HepG2 (cell line): ENCODE data around the gene MLX. TPM values are rescaled to one million over a fixed set of nuclear protein-coding genes. Genes with fewer than 3 reads are reported as not detected.

Source experiments
- ATF1 ChIP-seq: IDR thresholded peaks from 2 replicates; pipeline ENCODE4 v1.6.1; 2016; ENCODE audit warnings: mild to moderate bottlenecking, control low read depth
- FOXP4 ChIP-seq: sonication (generic); formaldehyde crosslinking; IDR thresholded peaks from 2 replicates; pipeline ENCODE4 v1.4.0; 2020; ENCODE audit warnings: missing genetic modification reagents
- KDM3A ChIP-seq: IDR thresholded peaks from 2 replicates; pipeline ENCODE4 v1.6.1; 2018; ENCODE audit warnings: low read depth, missing compliant biosample characterization
- KDM4B ChIP-seq: sonication (generic); formaldehyde crosslinking; IDR thresholded peaks from 2 replicates; pipeline ENCODE4 v1.4.0; 2020; ENCODE audit warnings: missing genetic modification reagents
- MED1 ChIP-seq: sonication (generic); formaldehyde crosslinking; IDR thresholded peaks from 2 replicates; pipeline ENCODE4 v1.4.0; 2020; ENCODE audit warnings: missing genetic modification reagents
- MEIS2 ChIP-seq: sonication (generic); formaldehyde crosslinking; IDR thresholded peaks from 2 replicates; pipeline ENCODE4 v1.9.0; 2021; ENCODE audit warnings: mild to moderate bottlenecking, missing genetic modification reagents
- RAD21 ChIP-seq: fragments of 450-650 bp; formaldehyde crosslinking; IDR thresholded peaks from 2 replicates; pipeline ENCODE4 v1.5.0; 2020; ENCODE audit warnings: mild to moderate bottlenecking
- SAP130 ChIP-seq: IDR thresholded peaks from 2 replicates; pipeline ENCODE4 v1.6.1; 2016; ENCODE audit warnings: low read depth
- SP2 ChIP-seq: sonication (generic); formaldehyde crosslinking; IDR thresholded peaks from 2 replicates; pipeline ENCODE4 v1.5.1; 2020; ENCODE audit warnings: mild to moderate bottlenecking, missing genetic modification reagents
- TEAD3 ChIP-seq: optimal IDR thresholded peaks from 2 replicates; pipeline ENCODE3; 2016; ENCODE audit warnings: borderline replicate concordance
- ZBTB39 ChIP-seq: sonication (generic); formaldehyde crosslinking; IDR thresholded peaks from 2 replicates; pipeline ENCODE4 v1.5.0; 2020; ENCODE audit warnings: missing genetic modification reagents
- ZNF143 ChIP-seq: sonication (generic); formaldehyde crosslinking; IDR thresholded peaks from 2 replicates; pipeline ENCODE4 v1.4.0; 2020; ENCODE audit warnings: missing genetic modification reagents
- ZNF275 ChIP-seq: sonication (generic); formaldehyde crosslinking; IDR thresholded peaks from 2 replicates; pipeline ENCODE4 v1.8.0; 2022; ENCODE audit warnings: missing genetic modification reagents, mild to moderate bottlenecking, inconsistent platforms, borderline replicate concordance
- ZSCAN9 ChIP-seq: IDR thresholded peaks from 2 replicates; pipeline ENCODE4 v1.6.1; 2016; ENCODE audit warnings: borderline replicate concordance
- polyA plus RNA-seq, 8 experiments: library from polyadenylated mRNA; depleted of rRNA in 3 of 8; stranded (reverse) in 7 of 8; unstranded in 1 of 8; fragments of >200 nt; fragmentation: Illumina TruSeq in 4 of 8; extraction: Trizol in 4 of 8; gene quantifications; 2 replicates each; pipeline versions ENCODE4 v1.2.1 to v1.2.3, GENCODE V29; 2011 to 2016; ENCODE audit warnings: low read depth in 4 of 8, missing spikeins in 1 of 8, mixed read lengths in 1 of 8; ENCODE audit not compliant: insufficient read depth in 1 of 8
- total RNA-seq, 5 experiments: library from RNA; depleted of rRNA; stranded (reverse); fragments of >200 nt; fragmentation: Illumina TruSeq; extraction: Trizol; gene quantifications; 2 replicates each; pipeline ENCODE4 v1.2.3, GENCODE V29; 2016; ENCODE audit warnings: low read depth in 1 of 5
- TF ChIP-seq, protein P1 (sequence below): sonication (generic); formaldehyde crosslinking; IDR thresholded peaks from 2 replicates; pipeline ENCODE4 v1.4.0; 2020; ENCODE audit warnings: missing genetic modification reagents, borderline replicate concordance
- TF ChIP-seq, protein P2 (sequence below): sonication (generic); formaldehyde crosslinking; IDR thresholded peaks from 2 replicates; pipeline ENCODE4 v1.9.0; 2021; ENCODE audit warnings: mild to moderate bottlenecking, missing genetic modification reagents

Gene MLX
- total and polyA plus RNA-seq, 2 of the 13 experiments (the other 11 are each of a cell fraction or from before 2014, with no cell fraction given) = 38.9 to 74.4 TPM

DNA sequence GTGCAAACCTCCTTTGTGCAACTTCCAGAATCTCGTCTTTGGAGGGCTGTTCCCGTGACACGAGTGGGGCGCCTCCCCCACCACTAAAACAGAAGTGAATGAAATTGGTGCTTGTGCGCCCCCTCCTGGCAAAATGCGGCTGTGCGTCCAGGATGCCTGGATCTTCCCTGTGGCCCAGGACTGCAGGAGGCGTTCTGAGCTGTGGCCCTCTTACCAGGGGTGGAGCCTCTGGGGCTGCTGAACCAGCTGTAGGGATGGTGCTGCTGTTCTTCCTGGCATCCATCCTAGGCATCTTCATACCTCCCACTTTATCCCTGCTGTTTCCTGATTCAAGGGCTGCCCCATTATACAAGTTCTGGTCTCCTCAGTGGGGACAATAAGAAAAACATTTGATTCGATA is 49.4 kb upstream of the MLX start (continued):
- TF ChIP-seq SP2 (CRISPR knock-in tag) (no peak), KDM4B (CRISPR knock-in tag) (peak; percentile 45; the same call in 1 of the 2 replicates), TEAD3 (CRISPR knock-in tag) (peak; percentile 61), RAD21 (CRISPR knock-in tag) (peak; percentile 89), KDM3A (CRISPR knock-in tag) (peak; percentile 92), ZNF143 (0 out of 2 replicates have a peak, but pooled peaks have one; percentile 20), MED1 (CRISPR knock-in tag) (peak; percentile 57), ZSCAN9 (peak; percentile 36; the same call in 1 of the 2 replicates), ATF1 (no peak), MEIS2 (CRISPR knock-in tag) (0 out of 2 replicates have a peak, but pooled peaks have one; percentile 25), ZBTB39 (CRISPR knock-in tag) (no peak), FOXP4 (CRISPR knock-in tag) (0 out of 2 replicates have a peak, but pooled peaks have one; percentile 50), SAP130 (CRISPR knock-in tag) (peak; percentile 55), ZNF275 (CRISPR knock-in tag) (no peak)
- TF ChIP-seq, protein P1, sequence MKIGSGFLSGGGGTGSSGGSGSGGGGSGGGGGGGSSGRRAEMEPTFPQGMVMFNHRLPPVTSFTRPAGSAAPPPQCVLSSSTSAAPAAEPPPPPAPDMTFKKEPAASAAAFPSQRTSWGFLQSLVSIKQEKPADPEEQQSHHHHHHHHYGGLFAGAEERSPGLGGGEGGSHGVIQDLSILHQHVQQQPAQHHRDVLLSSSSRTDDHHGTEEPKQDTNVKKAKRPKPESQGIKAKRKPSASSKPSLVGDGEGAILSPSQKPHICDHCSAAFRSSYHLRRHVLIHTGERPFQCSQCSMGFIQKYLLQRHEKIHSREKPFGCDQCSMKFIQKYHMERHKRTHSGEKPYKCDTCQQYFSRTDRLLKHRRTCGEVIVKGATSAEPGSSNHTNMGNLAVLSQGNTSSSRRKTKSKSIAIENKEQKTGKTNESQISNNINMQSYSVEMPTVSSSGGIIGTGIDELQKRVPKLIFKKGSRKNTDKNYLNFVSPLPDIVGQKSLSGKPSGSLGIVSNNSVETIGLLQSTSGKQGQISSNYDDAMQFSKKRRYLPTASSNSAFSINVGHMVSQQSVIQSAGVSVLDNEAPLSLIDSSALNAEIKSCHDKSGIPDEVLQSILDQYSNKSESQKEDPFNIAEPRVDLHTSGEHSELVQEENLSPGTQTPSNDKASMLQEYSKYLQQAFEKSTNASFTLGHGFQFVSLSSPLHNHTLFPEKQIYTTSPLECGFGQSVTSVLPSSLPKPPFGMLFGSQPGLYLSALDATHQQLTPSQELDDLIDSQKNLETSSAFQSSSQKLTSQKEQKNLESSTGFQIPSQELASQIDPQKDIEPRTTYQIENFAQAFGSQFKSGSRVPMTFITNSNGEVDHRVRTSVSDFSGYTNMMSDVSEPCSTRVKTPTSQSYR = peak; percentile 60; the same call in 1 of the 2 replicates
- TF ChIP-seq, protein P2, sequence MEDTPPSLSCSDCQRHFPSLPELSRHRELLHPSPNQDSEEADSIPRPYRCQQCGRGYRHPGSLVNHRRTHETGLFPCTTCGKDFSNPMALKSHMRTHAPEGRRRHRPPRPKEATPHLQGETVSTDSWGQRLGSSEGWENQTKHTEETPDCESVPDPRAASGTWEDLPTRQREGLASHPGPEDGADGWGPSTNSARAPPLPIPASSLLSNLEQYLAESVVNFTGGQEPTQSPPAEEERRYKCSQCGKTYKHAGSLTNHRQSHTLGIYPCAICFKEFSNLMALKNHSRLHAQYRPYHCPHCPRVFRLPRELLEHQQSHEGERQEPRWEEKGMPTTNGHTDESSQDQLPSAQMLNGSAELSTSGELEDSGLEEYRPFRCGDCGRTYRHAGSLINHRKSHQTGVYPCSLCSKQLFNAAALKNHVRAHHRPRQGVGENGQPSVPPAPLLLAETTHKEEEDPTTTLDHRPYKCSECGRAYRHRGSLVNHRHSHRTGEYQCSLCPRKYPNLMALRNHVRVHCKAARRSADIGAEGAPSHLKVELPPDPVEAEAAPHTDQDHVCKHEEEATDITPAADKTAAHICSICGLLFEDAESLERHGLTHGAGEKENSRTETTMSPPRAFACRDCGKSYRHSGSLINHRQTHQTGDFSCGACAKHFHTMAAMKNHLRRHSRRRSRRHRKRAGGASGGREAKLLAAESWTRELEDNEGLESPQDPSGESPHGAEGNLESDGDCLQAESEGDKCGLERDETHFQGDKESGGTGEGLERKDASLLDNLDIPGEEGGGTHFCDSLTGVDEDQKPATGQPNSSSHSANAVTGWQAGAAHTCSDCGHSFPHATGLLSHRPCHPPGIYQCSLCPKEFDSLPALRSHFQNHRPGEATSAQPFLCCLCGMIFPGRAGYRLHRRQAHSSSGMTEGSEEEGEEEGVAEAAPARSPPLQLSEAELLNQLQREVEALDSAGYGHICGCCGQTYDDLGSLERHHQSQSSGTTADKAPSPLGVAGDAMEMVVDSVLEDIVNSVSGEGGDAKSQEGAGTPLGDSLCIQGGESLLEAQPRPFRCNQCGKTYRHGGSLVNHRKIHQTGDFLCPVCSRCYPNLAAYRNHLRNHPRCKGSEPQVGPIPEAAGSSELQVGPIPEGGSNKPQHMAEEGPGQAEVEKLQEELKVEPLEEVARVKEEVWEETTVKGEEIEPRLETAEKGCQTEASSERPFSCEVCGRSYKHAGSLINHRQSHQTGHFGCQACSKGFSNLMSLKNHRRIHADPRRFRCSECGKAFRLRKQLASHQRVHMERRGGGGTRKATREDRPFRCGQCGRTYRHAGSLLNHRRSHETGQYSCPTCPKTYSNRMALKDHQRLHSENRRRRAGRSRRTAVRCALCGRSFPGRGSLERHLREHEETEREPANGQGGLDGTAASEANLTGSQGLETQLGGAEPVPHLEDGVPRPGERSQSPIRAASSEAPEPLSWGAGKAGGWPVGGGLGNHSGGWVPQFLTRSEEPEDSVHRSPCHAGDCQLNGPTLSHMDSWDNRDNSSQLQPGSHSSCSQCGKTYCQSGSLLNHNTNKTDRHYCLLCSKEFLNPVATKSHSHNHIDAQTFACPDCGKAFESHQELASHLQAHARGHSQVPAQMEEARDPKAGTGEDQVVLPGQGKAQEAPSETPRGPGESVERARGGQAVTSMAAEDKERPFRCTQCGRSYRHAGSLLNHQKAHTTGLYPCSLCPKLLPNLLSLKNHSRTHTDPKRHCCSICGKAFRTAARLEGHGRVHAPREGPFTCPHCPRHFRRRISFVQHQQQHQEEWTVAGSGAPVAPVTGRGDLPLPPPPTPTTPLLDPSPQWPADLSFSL (CRISPR knock-in tag) = no peak
